ENCODE measurements around the gene PTPN22. TPM values are rescaled to one million over a fixed set of nuclear protein-coding genes. Genes with fewer than 3 reads are reported as not detected.

The PTPN22 gene
- total RNA-seq = 0.17 TPM in 1 of 2 replicates, not detected in the other
- polyA plus RNA-seq = 0.47 TPM in 1 of 2 replicates, not detected in the other

GRCh38 chr1:113871597-113872113 lies at the start of gene PTPN22:
TSS of gene PTPN22 (minus strand) at chr1:113871712.
- no peaks in the 10 kb centered on the region for H3K36me3 ChIP-seq (replicated peaks; ENCODE audit: insufficient read depth, low read depth)
- H3K27ac ChIP-seq = no peak within 1 kb of the TSS
- 76% methylated on average over 4 of the region's 4 CpGs for WGBS (ENCODE audit: low lambda C conversion rate, missing lambda C conversion rate)
- H2AFZ ChIP-seq = no peak within 1 kb of the TSS
- H4K20me1 ChIP-seq (ENCODE audit: insufficient read depth, poor library complexity, severe bottlenecking) = no peaks in the 10 kb centered on the region
- TF ChIP-seq EZH2phosphoT487 (IDR thresholded peaks at IDR 0.05; ENCODE audit: low read depth, severe bottlenecking, unreplicated experiment) (no peak), CTCF (IDR thresholded peaks at IDR 0.05; ENCODE audit: poor library complexity) (no peak)
- H3K79me2 ChIP-seq = no peaks in the 10 kb centered on the region
- H3K4me1 ChIP-seq (ENCODE audit: insufficient read depth) = no peaks in the 10 kb centered on the region
- no peaks in the 10 kb centered on the region for H3K9me2 ChIP-seq (replicated peaks; ENCODE audit: insufficient read depth)
- DNase-seq (ENCODE audit: low spot score) = no peak
- H3K27me3 ChIP-seq = no peaks in the 10 kb centered on the region
- H3K4me3 ChIP-seq = no peak within 1 kb of the TSS
- no peaks in the 10 kb centered on the region for H3K9me3 ChIP-seq (ENCODE audit: low read depth)
- H3K4me2 ChIP-seq = no peak within 1 kb of the TSS

GRCh38 chr1:113918243-113918642 lies 46.7 kb upstream of the PTPN22 start:
- H3K36me3 ChIP-seq (replicated peaks; ENCODE audit: insufficient read depth, low read depth) = no peaks in the 10 kb centered on the region
- no peak for DNase-seq (ENCODE audit: low spot score)
- no peaks in the 10 kb centered on the region for H3K9me2 ChIP-seq (replicated peaks; ENCODE audit: insufficient read depth)

GRCh38 chr1:113917400-113918082 lies 46.0 kb upstream of the PTPN22 start:
- no peaks in the 10 kb centered on the region for H3K79me2 ChIP-seq
- H3K27ac ChIP-seq = no peak overlapping the region
- no peaks in the 10 kb centered on the region for H3K9me2 ChIP-seq (replicated peaks; ENCODE audit: insufficient read depth)
- no peak for TF ChIP-seq CTCF (IDR thresholded peaks at IDR 0.05; ENCODE audit: poor library complexity)
- no peak overlapping the region for H3K4me2 ChIP-seq
- H3K9me3 ChIP-seq (ENCODE audit: low read depth) = no peaks in the 10 kb centered on the region
- no peaks in the 10 kb centered on the region for H3K36me3 ChIP-seq (replicated peaks; ENCODE audit: insufficient read depth, low read depth)
- H4K20me1 ChIP-seq (ENCODE audit: insufficient read depth, poor library complexity, severe bottlenecking) = no peaks in the 10 kb centered on the region
- 95% methylated on average over 2 of the region's 2 CpGs for WGBS (ENCODE audit: low lambda C conversion rate, missing lambda C conversion rate)
- no peaks in the 10 kb centered on the region for H3K27me3 ChIP-seq
- no peak overlapping the region for H2AFZ ChIP-seq
- no peaks in the 10 kb centered on the region for H3K4me1 ChIP-seq (ENCODE audit: insufficient read depth)
- DNase-seq (ENCODE audit: low spot score) = no peak
- no peak overlapping the region for H3K4me3 ChIP-seq

More at GRCh38 chr1:113918243-113918642, 46.7 kb upstream of the PTPN22 start:
- peaks cover 5% of the 10 kb centered on the region for H3K27me3 ChIP-seq
- H3K4me2 ChIP-seq = no peak overlapping the region
- no peaks in the 10 kb centered on the region for H3K9me3 ChIP-seq (ENCODE audit: low read depth)
- no peak overlapping the region for H2AFZ ChIP-seq
- H3K27ac ChIP-seq = no peak overlapping the region
- TF ChIP-seq CTCF (IDR thresholded peaks at IDR 0.05; ENCODE audit: poor library complexity) (no peak), EZH2phosphoT487 (IDR thresholded peaks at IDR 0.05; ENCODE audit: low read depth, severe bottlenecking, unreplicated experiment) (no peak), EZH2 (IDR thresholded peaks at IDR 0.05; ENCODE audit: borderline replicate concordance) (no peak)
- no peaks in the 10 kb centered on the region for H3K4me1 ChIP-seq (ENCODE audit: insufficient read depth)
- no peaks in the 10 kb centered on the region for H4K20me1 ChIP-seq (ENCODE audit: insufficient read depth, poor library complexity, severe bottlenecking)
- no peak overlapping the region for H3K4me3 ChIP-seq
- H3K79me2 ChIP-seq = no peaks in the 10 kb centered on the region
